Measurements from ENCODE around the gene RCCD1. TPM values are rescaled to one million over a fixed set of nuclear protein-coding genes. Genes with fewer than 3 reads are reported as not detected.

RCCD1 gene
- total RNA-seq, 1 experiment from 2014 or later, result 51.5 TPM

DNA sequence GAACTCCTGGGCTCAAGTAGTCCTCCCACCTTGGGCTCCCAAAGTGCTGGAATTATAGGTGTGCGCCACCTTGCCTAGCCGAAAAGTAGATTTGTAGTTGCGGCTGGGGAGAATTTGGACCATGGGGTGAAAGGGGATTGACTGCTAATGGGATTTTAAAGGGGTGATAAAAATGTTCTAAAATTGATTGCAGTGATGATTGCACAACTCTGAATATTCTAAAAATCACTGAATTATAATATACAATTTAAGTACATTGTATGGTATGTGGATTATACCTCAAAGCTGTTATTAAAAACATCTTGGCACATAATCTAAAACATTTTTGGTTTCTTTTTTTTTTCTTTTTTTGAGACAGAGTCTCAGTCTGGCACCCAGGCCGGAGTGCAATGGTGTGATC is 35.8 kb downstream of the RCCD1 start:
- POLR2A ChIA-PET (ENCODE audit: unreplicated experiment), result no interaction called here
- H3K9me2 ChIP-seq (ENCODE audit: insufficient read depth), result no peaks in the 10 kb centered on the region
- H3K27ac ChIP-seq, result no peak overlapping the region
- peaks cover 9% of the 10 kb centered on the region for H3K4me1 ChIP-seq (replicated peaks; ENCODE audit: insufficient read depth)
- peaks cover 4% of the 10 kb centered on the region; the same call in 1 of the 2 replicates for H3F3A ChIP-seq (ENCODE audit: insufficient read depth, low read depth)
- no peak overlapping the region for H3K4me2 ChIP-seq
- no TSS peak for BruUV-seq (replicated peaks)
- no peak overlapping the region for H3K4me3 ChIP-seq
- DNase-seq, result no peak
- H3K27me3 ChIP-seq (ENCODE audit: insufficient read depth, low read depth), result no peaks in the 10 kb centered on the region
- H3K36me3 ChIP-seq (ENCODE audit: low read depth), result no peaks in the 10 kb centered on the region
- intact Hi-C loops (cut with micrococcal nuclease; ENCODE audit: unreplicated experiment), result no loop called here
- TF ChIP-seq EZH2 (IDR thresholded peaks at IDR 0.05; ENCODE audit: low read depth), result no peak
- no peak for TF ChIP-seq CTCF (conservative IDR thresholded peaks at IDR 0.05)
- H3K79me2 ChIP-seq (ENCODE audit: low read depth), result peaks cover 92% of the 10 kb centered on the region
- H3K9me3 ChIP-seq (ENCODE audit: insufficient read depth, low read depth), result no peaks in the 10 kb centered on the region
- CTCF ChIA-PET, result no interaction called here
- H2AFZ ChIP-seq, result no peak overlapping the region
- H4K20me1 ChIP-seq (ENCODE audit: insufficient read depth), result no peaks in the 10 kb centered on the region; the same call in 1 of the 2 replicates

DNA sequence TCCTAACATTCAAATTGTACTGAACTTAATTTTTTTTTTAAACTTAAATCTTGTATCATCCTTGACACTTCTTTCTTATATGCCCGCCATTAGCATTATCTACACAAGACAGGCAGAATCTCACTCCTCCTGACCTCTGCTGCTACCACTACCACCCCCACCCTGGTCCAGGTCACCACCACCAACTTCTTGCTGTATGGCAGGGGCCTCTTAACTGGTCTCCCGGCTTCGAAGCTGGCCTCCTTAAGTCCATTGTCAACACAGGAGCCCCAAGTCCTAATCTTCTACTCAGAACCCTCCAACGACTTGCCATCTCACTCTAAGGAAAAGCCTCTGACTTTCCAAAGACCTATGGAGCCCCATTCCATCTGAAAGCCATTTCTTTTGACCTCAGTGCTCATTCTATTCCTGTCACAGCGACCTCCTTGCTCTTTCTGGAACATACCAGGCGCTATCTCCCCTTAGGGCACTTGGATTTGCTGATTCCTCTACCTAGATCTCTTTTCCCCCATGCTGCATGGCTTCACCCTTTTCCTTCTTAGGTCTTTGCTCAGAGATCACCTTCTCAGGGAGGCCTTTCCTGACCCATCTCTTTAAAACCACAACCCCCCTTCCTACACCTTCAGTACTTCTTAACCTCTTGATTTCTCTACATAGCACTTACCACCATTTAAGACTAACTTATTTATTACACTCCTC is 37.1 kb downstream of the RCCD1 start:
- Histone ChIP-seq H3K27me3 (ENCODE audit: insufficient read depth, low read depth) (no peaks in the 10 kb centered on the region), H3K79me2 (ENCODE audit: low read depth) (peaks cover 82% of the 10 kb centered on the region), H3K4me2 (peak overlapping the region; percentile 94; the same call in 1 of the 2 replicates), H3K4me1 (replicated peaks; ENCODE audit: insufficient read depth) (peaks cover 13% of the 10 kb centered on the region), H3K9me3 (ENCODE audit: insufficient read depth, low read depth) (no peaks in the 10 kb centered on the region), H3K27ac (no peak overlapping the region), H2AFZ (no peak overlapping the region), H4K20me1 (ENCODE audit: insufficient read depth) (no peaks in the 10 kb centered on the region; the same call in 1 of the 2 replicates), H3K36me3 (ENCODE audit: low read depth) (no peaks in the 10 kb centered on the region), H3K4me3 (no peak overlapping the region), H3K9me2 (ENCODE audit: insufficient read depth) (no peaks in the 10 kb centered on the region), H3F3A (ENCODE audit: insufficient read depth, low read depth) (peaks cover 4% of the 10 kb centered on the region; the same call in 1 of the 2 replicates)
- CTCF ChIA-PET, result no interaction called here
- no peak for TF ChIP-seq EZH2 (IDR thresholded peaks at IDR 0.05; ENCODE audit: low read depth)
- no peak for TF ChIP-seq CTCF (conservative IDR thresholded peaks at IDR 0.05)
- POLR2A ChIA-PET (ENCODE audit: unreplicated experiment), result no interaction called here
- intact Hi-C loops (cut with micrococcal nuclease; ENCODE audit: unreplicated experiment), result no loop called here
- DNase-seq, result no peak
- no TSS peak for BruUV-seq (replicated peaks)

DNA sequence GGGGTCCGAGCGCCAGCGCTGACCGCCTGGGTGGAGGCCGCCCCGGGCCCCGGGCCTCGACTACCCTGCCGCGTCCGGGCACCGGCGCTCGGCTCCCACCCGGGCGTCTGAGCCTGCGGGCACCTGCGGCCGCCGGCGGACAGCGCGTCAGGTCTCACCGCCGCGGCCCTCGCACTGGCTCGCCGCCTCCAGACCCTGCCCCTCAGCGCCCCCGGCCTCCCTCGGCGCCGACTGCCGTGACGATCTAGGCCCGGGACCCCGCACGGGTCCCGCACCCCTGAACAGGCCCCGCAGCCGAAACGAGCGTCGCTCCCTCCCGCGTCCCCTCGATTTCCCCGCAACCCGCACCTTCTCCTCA is 39.4 kb downstream of the RCCD1 start:
- H3K36me3 ChIP-seq (ENCODE audit: low read depth), result no peaks in the 10 kb centered on the region
- peaks cover 13% of the 10 kb centered on the region for H3K4me1 ChIP-seq (replicated peaks; ENCODE audit: insufficient read depth)
- intact Hi-C loops (cut with micrococcal nuclease; ENCODE audit: unreplicated experiment), result loop anchor here (2.0 kb wide), 1 partner anchor 59 kb away; the partner anchor contains the start of gene UNC45A
- peak overlapping the region; percentile 73 for H3K4me3 ChIP-seq
- H3K4me2 ChIP-seq, result peak overlapping the region; percentile 94
- no peaks in the 10 kb centered on the region for H3K9me3 ChIP-seq (ENCODE audit: insufficient read depth, low read depth)
- no peaks in the 10 kb centered on the region for H4K20me1 ChIP-seq (ENCODE audit: insufficient read depth)
- no peaks in the 10 kb centered on the region for H3K27me3 ChIP-seq (ENCODE audit: insufficient read depth, low read depth)
- DNase-seq, result peak in 1 of 2 experiments; percentile 9
- peak overlapping the region; percentile 67 for H3K27ac ChIP-seq
- H3K79me2 ChIP-seq (ENCODE audit: low read depth), result peaks cover 59% of the 10 kb centered on the region
- no peaks in the 10 kb centered on the region for H3K9me2 ChIP-seq (ENCODE audit: insufficient read depth)
- H3F3A ChIP-seq (ENCODE audit: insufficient read depth, low read depth), result peaks cover 6% of the 10 kb centered on the region; the same call in 1 of the 2 replicates
- no peak for TF ChIP-seq CTCF (conservative IDR thresholded peaks at IDR 0.05)
- TF ChIP-seq EZH2 (IDR thresholded peaks at IDR 0.05; ENCODE audit: low read depth), result no peak
- no TSS peak for BruUV-seq (replicated peaks)
- POLR2A ChIA-PET (ENCODE audit: unreplicated experiment), result interaction anchor here (0.6 to 0.7 kb wide), 2 partner anchors 58 to 1076 kb away, joined by 3 read pairs; no protein-coding TSS in a partner anchor
- CTCF ChIA-PET, result interaction anchor here (0.6 to 1.0 kb wide), 4 partner anchors 38 to 1378 kb away, joined by 3 to 7 read pairs (median 3); no protein-coding TSS in a partner anchor
- H2AFZ ChIP-seq, result peak overlapping the region; percentile 99

All from PC-9 (cell line).